Left ventricle myocardium inferior (tissue), 1 donor: Measurements from ENCODE around the gene GDF11. TPM values are rescaled to one million over a fixed set of nuclear protein-coding genes. Genes with fewer than 3 reads are reported as not detected.

ENCODE experiments used
- DNase-seq: peaks from one replicate; pipeline ENCODE4 v3.0.0-alpha.2; 2020
- H3K27ac ChIP-seq: fragments of 200-600 bp; replicated peaks from 2 replicates; pipeline ENCODE4 v1.8.0; 2021
- H3K27me3 ChIP-seq: fragments of 200-600 bp; 2 replicates; pipeline ENCODE4 v1.8.0; 2021; ENCODE audit warnings: low read depth
- H3K36me3 ChIP-seq: fragments of 200-600 bp; 2 replicates; pipeline ENCODE4 v1.8.0; 2021
- H3K4me1 ChIP-seq: fragments of 200-600 bp; 2 replicates; pipeline ENCODE4 v1.8.0; 2021
- H3K4me3 ChIP-seq: fragments of 200-600 bp; 2 replicates; pipeline ENCODE4 v1.8.0; 2021; ENCODE audit warnings: mild to moderate bottlenecking, moderate library complexity
- H3K9me3 ChIP-seq: fragments of 200-600 bp; replicated peaks from 2 replicates; pipeline ENCODE4 v1.8.0; 2021
- CTCF ChIP-seq: fragments of 200-600 bp; IDR thresholded peaks from 2 replicates; pipeline ENCODE4 v1.8.0; 2021; ENCODE audit warnings: antibody characterized with exemption, mild to moderate bottlenecking, borderline replicate concordance
- intact Hi-C: fragments of 100-400 bp; cut with micrococcal nuclease; formaldehyde crosslinking; loops from one replicate; pipeline ENCODE4 v1.11.0; 2022
- total RNA-seq: library from RNA; stranded (reverse); fragmentation: NEBNext Ultra II Directional; extraction: Animal tissue kit (Norgen Biotek cat#: 25700); gene quantifications from one replicate; pipeline ENCODE4 v1.2.1, GENCODE V29; 2021
- donor health status: DM: no; HTN: yes; CAD: no; lungs with severe emphysema.

GDF11 gene
- total RNA-seq, 1 donor from 2014 or later, result 15.6 TPM

- intact Hi-C loops, result no loop called here
- no peaks in the 10 kb centered on the region for H3K9me3 ChIP-seq
- no peak for DNase-seq
- peaks cover 23% of the 10 kb centered on the region for H3K36me3 ChIP-seq
- H3K27me3 ChIP-seq, result no peaks in the 10 kb centered on the region
- H3K4me3 ChIP-seq, result peak overlapping the region; percentile 91
- H3K4me1 ChIP-seq, result peaks cover 52% of the 10 kb centered on the region
- no peak for TF ChIP-seq CTCF
- peak overlapping the region; percentile 98 for H3K27ac ChIP-seq
Observed at GRCh38 chr12:55729819-55730818, 12.8 kb upstream of the GDF11 start.

- Histone ChIP-seq H3K9me3 (no peaks in the 10 kb centered on the region), H3K27me3 (no peaks in the 10 kb centered on the region), H3K4me1 (peaks cover 38% of the 10 kb centered on the region), H3K36me3 (peaks cover 2% of the 10 kb centered on the region), H3K4me3 (no peak overlapping the region), H3K27ac (no peak overlapping the region)
- no peak for DNase-seq
- intact Hi-C loops, result no loop called here
- no peak for TF ChIP-seq CTCF
Observed at GRCh38 chr12:55732288-55732687, 10.6 kb upstream of the GDF11 start.

- H3K4me1 ChIP-seq, result peaks cover 38% of the 10 kb centered on the region
- no peak overlapping the region for H3K27ac ChIP-seq
- no peak for DNase-seq
- H3K9me3 ChIP-seq, result no peaks in the 10 kb centered on the region
- H3K4me3 ChIP-seq, result no peak overlapping the region
- TF ChIP-seq CTCF, result no peak
- intact Hi-C loops, result no loop called here
- no peaks in the 10 kb centered on the region for H3K27me3 ChIP-seq
- H3K36me3 ChIP-seq, result no peaks in the 10 kb centered on the region
Observed at GRCh38 chr12:55733021-55733555, 9.8 kb upstream of the GDF11 start.

GRCh38 chr12:55733858-55734257 lies 9.1 kb upstream of the GDF11 start:
- Histone ChIP-seq H3K27ac (no peak overlapping the region), H3K4me3 (no peak overlapping the region), H3K27me3 (no peaks in the 10 kb centered on the region), H3K4me1 (peaks cover 37% of the 10 kb centered on the region), H3K36me3 (no peaks in the 10 kb centered on the region), H3K9me3 (no peaks in the 10 kb centered on the region)
- no peak for TF ChIP-seq CTCF
- no peak for DNase-seq
- intact Hi-C loops, result no loop called here

- Histone ChIP-seq H3K27me3 (no peaks in the 10 kb centered on the region), H3K9me3 (no peaks in the 10 kb centered on the region), H3K4me3 (no peak overlapping the region), H3K27ac (no peak overlapping the region), H3K4me1 (peaks cover 37% of the 10 kb centered on the region), H3K36me3 (no peaks in the 10 kb centered on the region)
- no peak for DNase-seq
- TF ChIP-seq CTCF, result no peak
- intact Hi-C loops, result no loop called here
Observed at GRCh38 chr12:55734595-55734994, 8.3 kb upstream of the GDF11 start.
